Endothelial cell (in vitro differentiated cells): ENCODE results near the gene DOHH. TPM values are rescaled to one million over a fixed set of nuclear protein-coding genes. Genes with fewer than 3 reads are reported as not detected.

Experiments
- DNase-seq: peaks from one replicate; pipeline ENCODE4 v3.0.0; 2021; ENCODE audit warnings: low spot score
- H3K27ac Mint-ChIP-seq: one replicate; pipeline ENCODE4 v1.8.0; 2021; ENCODE audit warnings: mixed read lengths, inconsistent platforms; ENCODE audit not compliant: unreplicated experiment
- H3K27me3 Mint-ChIP-seq: one replicate; pipeline ENCODE4 v1.8.0; 2021; ENCODE audit warnings: mild to moderate bottlenecking, moderate library complexity, mixed read lengths, inconsistent platforms; ENCODE audit not compliant: unreplicated experiment
- H3K36me3 Mint-ChIP-seq: one replicate; pipeline ENCODE4 v1.8.0; 2021; ENCODE audit warnings: mild to moderate bottlenecking, low read depth, mixed read lengths, inconsistent platforms; ENCODE audit not compliant: unreplicated experiment
- H3K4me1 Mint-ChIP-seq: one replicate; pipeline ENCODE4 v1.8.0; 2021; ENCODE audit warnings: mild to moderate bottlenecking, mixed read lengths, inconsistent platforms; ENCODE audit not compliant: unreplicated experiment
- H3K4me3 Mint-ChIP-seq: one replicate; pipeline ENCODE4 v1.8.0; 2021; ENCODE audit warnings: mild to moderate bottlenecking, mixed read lengths, inconsistent platforms; ENCODE audit not compliant: unreplicated experiment
- H3K9me3 Mint-ChIP-seq: one replicate; pipeline ENCODE4 v1.8.0; 2021; ENCODE audit warnings: mixed read lengths, inconsistent platforms; ENCODE audit not compliant: unreplicated experiment
- CTCF ChIP-seq: fragments of 200-600 bp; sonication (generic); IDR thresholded peaks from one replicate; pipeline ENCODE4 v1.5.0; 2021; ENCODE audit warnings: antibody characterized with exemption; ENCODE audit not compliant: unreplicated experiment
- total RNA-seq: library from RNA; stranded (reverse); fragmentation: NEBNext Ultra II Directional; extraction: Animal tissue kit (Norgen Biotek cat#: 25700); gene quantifications from one replicate; pipeline ENCODE4 v1.2.1, GENCODE V29; 2021; ENCODE audit not compliant: unreplicated experiment

Gene DOHH
- total RNA-seq, 1 donor from 2014 or later, result 8.7 TPM

GRCh38 chr19:3481241-3482090 is 19.0 kb downstream of the DOHH start:
- H3K9me3 Mint-ChIP-seq, result no peaks in the 10 kb centered on the region

GRCh38 chr19:3480383-3481091 is 19.9 kb downstream of the DOHH start, which contains the start of gene SMIM24:
TSS of gene SMIM24 (minus strand) at chr19:3480525. CDS start at chr19:3480463, 62 bp downstream.
- H3K27me3 Mint-ChIP-seq, result peaks cover 11% of the 10 kb centered on the region
- H3K27ac Mint-ChIP-seq, result no peak within 1 kb of the TSS
- H3K4me1 Mint-ChIP-seq, result no peaks in the 10 kb centered on the region
- H3K36me3 Mint-ChIP-seq, result peaks cover 3% of the 10 kb centered on the region
- H3K9me3 Mint-ChIP-seq, result no peaks in the 10 kb centered on the region
- H3K4me3 Mint-ChIP-seq, result no peak within 1 kb of the TSS
- no peak for DNase-seq
- TF ChIP-seq CTCF, result no peak

More at GRCh38 chr19:3481241-3482090, 19.0 kb downstream of the DOHH start:
- H3K27ac Mint-ChIP-seq, result no peak overlapping the region
- peaks cover 14% of the 10 kb centered on the region for H3K27me3 Mint-ChIP-seq
- TF ChIP-seq CTCF, result no peak
- H3K4me1 Mint-ChIP-seq, result no peaks in the 10 kb centered on the region
- no peak for DNase-seq
- H3K4me3 Mint-ChIP-seq, result no peak overlapping the region
- H3K36me3 Mint-ChIP-seq, result peaks cover 3% of the 10 kb centered on the region

GRCh38 chr19:3479834-3480215 is 20.6 kb downstream of the DOHH start:
- Mint-ChIP-seq H3K27me3 (peaks cover 11% of the 10 kb centered on the region), H3K36me3 (peaks cover 3% of the 10 kb centered on the region), H3K4me3 (no peak overlapping the region), H3K9me3 (no peaks in the 10 kb centered on the region), H3K4me1 (no peaks in the 10 kb centered on the region), H3K27ac (no peak overlapping the region)
- TF ChIP-seq CTCF, result no peak
- no peak for DNase-seq

- Mint-ChIP-seq H3K27me3 (peaks cover 11% of the 10 kb centered on the region), H3K4me3 (no peak overlapping the region), H3K27ac (no peak overlapping the region), H3K4me1 (no peaks in the 10 kb centered on the region), H3K36me3 (peaks cover 3% of the 10 kb centered on the region), H3K9me3 (no peaks in the 10 kb centered on the region)
- DNase-seq, result no peak
- TF ChIP-seq CTCF, result no peak
Measured at GRCh38 chr19:3479177-3479833, 21.2 kb downstream of the DOHH start.
